HepG2 (cell line): ENCODE measurements around the gene JPH2. TPM values are rescaled to one million over a fixed set of nuclear protein-coding genes. Genes with fewer than 3 reads are reported as not detected.

ENCODE experiments used
- ARHGAP35 ChIP-seq: sonication (generic); formaldehyde crosslinking; IDR thresholded peaks from 2 replicates; pipeline ENCODE4 v1.9.0; 2022; ENCODE audit warnings: mild to moderate bottlenecking, inconsistent platforms, moderate library complexity, missing genetic modification reagents, borderline replicate concordance
- GPN1 ChIP-seq: sonication (generic); formaldehyde crosslinking; IDR thresholded peaks from 2 replicates; pipeline ENCODE4 v1.5.1; 2020; ENCODE audit warnings: missing genetic modification reagents, borderline replicate concordance
- IKZF4 ChIP-seq: sonication (generic); formaldehyde crosslinking; IDR thresholded peaks from 2 replicates; pipeline ENCODE4 v1.5.1; 2020; ENCODE audit warnings: borderline replicate concordance, mild to moderate bottlenecking, low read depth, missing genetic modification reagents; ENCODE audit errors: not compliant biosample characterization
- KDM4B ChIP-seq: sonication (generic); formaldehyde crosslinking; IDR thresholded peaks from 2 replicates; pipeline ENCODE4 v1.4.0; 2020; ENCODE audit warnings: missing genetic modification reagents
- KMT2A ChIP-seq: sonication (generic); formaldehyde crosslinking; IDR thresholded peaks from 2 replicates; pipeline ENCODE4 v1.4.0; 2020; ENCODE audit warnings: missing genetic modification reagents
- POLR2AphosphoS2 ChIP-seq: IDR thresholded peaks from 2 replicates; pipeline ENCODE4 v1.6.1; 2011; ENCODE audit warnings: low read depth, low read length, improper control_type of control experiment
- ZGPAT ChIP-seq: IDR thresholded peaks from 2 replicates; pipeline ENCODE4 v1.6.1; 2016; ENCODE audit warnings: mild to moderate bottlenecking
- ZNF414 ChIP-seq: sonication (generic); formaldehyde crosslinking; IDR thresholded peaks from 2 replicates; pipeline ENCODE4 v1.5.0; 2020; ENCODE audit warnings: missing genetic modification reagents
- ZNF44 ChIP-seq: sonication (generic); formaldehyde crosslinking; IDR thresholded peaks from 2 replicates; pipeline ENCODE4 v1.5.1; 2020; ENCODE audit warnings: mild to moderate bottlenecking, missing genetic modification reagents
- ZNF562 ChIP-seq: sonication (generic); formaldehyde crosslinking; IDR thresholded peaks from 2 replicates; pipeline ENCODE4 v1.8.0; 2022; ENCODE audit warnings: missing genetic modification reagents, borderline replicate concordance
- ZSCAN20 ChIP-seq: sonication (generic); formaldehyde crosslinking; IDR thresholded peaks from 2 replicates; pipeline ENCODE4 v1.4.0; 2020; ENCODE audit warnings: missing genetic modification reagents, mild to moderate bottlenecking, borderline replicate concordance
- polyA plus RNA-seq, 8 experiments: library from polyadenylated mRNA; depleted of rRNA in 3 of 8; stranded (reverse) in 7 of 8; unstranded in 1 of 8; fragments of >200 nt; fragmentation: Illumina TruSeq in 4 of 8; extraction: Trizol in 4 of 8; gene quantifications; 2 replicates each; pipeline versions ENCODE4 v1.2.1 to v1.2.3, GENCODE V29; 2011 to 2016; ENCODE audit warnings: low read depth in 4 of 8, missing spikeins in 1 of 8, mixed read lengths in 1 of 8; ENCODE audit not compliant: insufficient read depth in 1 of 8
- total RNA-seq, 5 experiments: library from RNA; depleted of rRNA; stranded (reverse); fragments of >200 nt; fragmentation: Illumina TruSeq; extraction: Trizol; gene quantifications; 2 replicates each; pipeline ENCODE4 v1.2.3, GENCODE V29; 2016; ENCODE audit warnings: low read depth in 1 of 5
- TF ChIP-seq, protein P1 (sequence below): sonication (generic); formaldehyde crosslinking; IDR thresholded peaks from 2 replicates; pipeline ENCODE4 v1.5.1; 2020; ENCODE audit warnings: missing genetic modification reagents, mild to moderate bottlenecking, borderline replicate concordance
- TF ChIP-seq, protein P2 (sequence below): IDR thresholded peaks from 2 replicates; pipeline ENCODE4 v1.6.1; 2012; ENCODE audit warnings: low read length, improper control_type of control experiment
- TF ChIP-seq, protein P3 (sequence below): sonication (generic); formaldehyde crosslinking; IDR thresholded peaks from 2 replicates; pipeline ENCODE4 v1.9.0; 2021; ENCODE audit warnings: mild to moderate bottlenecking, missing genetic modification reagents

JPH2 gene
- total and polyA plus RNA-seq, 2 of the 13 experiments (the other 11 are each of a cell fraction or from before 2014, with no cell fraction given), result 0.42 TPM; not detected in 1

DNA sequence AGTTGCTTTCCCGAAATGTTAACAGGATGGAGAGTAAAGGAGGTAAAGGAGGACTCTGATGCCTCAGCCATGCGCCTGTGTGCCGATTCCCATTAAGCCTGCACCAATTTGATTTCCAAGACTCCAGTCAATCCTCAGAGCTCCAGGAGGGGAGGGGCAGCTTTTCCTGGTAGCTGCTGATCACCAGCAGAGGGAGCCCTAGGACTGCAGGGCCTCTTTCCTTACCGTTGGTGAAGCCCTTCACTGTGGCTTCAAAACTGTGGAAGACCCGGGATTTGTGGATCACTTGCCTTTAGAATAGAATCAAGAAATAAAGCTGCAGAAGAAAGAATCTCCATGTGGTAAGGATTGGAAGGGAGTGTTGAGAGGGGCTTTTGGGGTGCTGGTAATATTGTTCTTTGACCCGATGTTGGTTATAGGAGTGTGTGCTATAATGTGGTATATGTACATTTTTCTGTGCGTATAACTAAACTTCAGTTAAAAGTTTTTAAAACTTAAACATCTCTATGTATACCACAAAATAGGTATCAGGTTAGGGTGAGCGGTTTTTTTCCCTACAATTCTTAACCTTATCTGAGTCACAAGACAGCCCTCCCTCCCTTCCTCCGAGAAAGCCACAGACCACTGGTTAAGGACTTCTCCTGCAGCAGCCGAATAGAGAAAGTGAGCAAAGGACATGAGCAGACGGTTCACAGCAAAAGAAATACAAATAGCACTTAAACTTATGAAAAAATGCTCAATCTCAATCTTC lies 30.5 kb upstream of the JPH2 start (continued):
- TF ChIP-seq POLR2AphosphoS2 (no peak), ZNF562 (no peak), KMT2A (CRISPR knock-in tag) (no peak), ZNF44 (CRISPR knock-in tag) (no peak), IKZF4 (CRISPR knock-in tag) (no peak), ZNF414 (CRISPR knock-in tag) (no peak), ZSCAN20 (CRISPR knock-in tag) (no peak), ARHGAP35 (no peak), KDM4B (peak; percentile 56; the same call in 1 of the 2 replicates), ZGPAT (CRISPR knock-in tag) (peak; percentile 64; the same call in 1 of the 2 replicates), GPN1 (no peak)
- TF ChIP-seq, protein P1, sequence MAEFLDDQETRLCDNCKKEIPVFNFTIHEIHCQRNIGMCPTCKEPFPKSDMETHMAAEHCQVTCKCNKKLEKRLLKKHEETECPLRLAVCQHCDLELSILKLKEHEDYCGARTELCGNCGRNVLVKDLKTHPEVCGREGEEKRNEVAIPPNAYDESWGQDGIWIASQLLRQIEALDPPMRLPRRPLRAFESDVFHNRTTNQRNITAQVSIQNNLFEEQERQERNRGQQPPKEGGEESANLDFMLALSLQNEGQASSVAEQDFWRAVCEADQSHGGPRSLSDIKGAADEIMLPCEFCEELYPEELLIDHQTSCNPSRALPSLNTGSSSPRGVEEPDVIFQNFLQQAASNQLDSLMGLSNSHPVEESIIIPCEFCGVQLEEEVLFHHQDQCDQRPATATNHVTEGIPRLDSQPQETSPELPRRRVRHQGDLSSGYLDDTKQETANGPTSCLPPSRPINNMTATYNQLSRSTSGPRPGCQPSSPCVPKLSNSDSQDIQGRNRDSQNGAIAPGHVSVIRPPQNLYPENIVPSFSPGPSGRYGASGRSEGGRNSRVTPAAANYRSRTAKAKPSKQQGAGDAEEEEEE (CRISPR knock-in tag), result peak; percentile 38; the same call in 1 of the 2 replicates
- TF ChIP-seq, protein P2, sequence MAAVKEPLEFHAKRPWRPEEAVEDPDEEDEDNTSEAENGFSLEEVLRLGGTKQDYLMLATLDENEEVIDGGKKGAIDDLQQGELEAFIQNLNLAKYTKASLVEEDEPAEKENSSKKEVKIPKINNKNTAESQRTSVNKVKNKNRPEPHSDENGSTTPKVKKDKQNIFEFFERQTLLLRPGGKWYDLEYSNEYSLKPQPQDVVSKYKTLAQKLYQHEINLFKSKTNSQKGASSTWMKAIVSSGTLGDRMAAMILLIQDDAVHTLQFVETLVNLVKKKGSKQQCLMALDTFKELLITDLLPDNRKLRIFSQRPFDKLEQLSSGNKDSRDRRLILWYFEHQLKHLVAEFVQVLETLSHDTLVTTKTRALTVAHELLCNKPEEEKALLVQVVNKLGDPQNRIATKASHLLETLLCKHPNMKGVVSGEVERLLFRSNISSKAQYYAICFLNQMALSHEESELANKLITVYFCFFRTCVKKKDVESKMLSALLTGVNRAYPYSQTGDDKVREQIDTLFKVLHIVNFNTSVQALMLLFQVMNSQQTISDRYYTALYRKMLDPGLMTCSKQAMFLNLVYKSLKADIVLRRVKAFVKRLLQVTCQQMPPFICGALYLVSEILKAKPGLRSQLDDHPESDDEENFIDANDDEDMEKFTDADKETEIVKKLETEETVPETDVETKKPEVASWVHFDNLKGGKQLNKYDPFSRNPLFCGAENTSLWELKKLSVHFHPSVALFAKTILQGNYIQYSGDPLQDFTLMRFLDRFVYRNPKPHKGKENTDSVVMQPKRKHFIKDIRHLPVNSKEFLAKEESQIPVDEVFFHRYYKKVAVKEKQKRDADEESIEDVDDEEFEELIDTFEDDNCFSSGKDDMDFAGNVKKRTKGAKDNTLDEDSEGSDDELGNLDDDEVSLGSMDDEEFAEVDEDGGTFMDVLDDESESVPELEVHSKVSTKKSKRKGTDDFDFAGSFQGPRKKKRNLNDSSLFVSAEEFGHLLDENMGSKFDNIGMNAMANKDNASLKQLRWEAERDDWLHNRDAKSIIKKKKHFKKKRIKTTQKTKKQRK, result no peak
- TF ChIP-seq, protein P3, sequence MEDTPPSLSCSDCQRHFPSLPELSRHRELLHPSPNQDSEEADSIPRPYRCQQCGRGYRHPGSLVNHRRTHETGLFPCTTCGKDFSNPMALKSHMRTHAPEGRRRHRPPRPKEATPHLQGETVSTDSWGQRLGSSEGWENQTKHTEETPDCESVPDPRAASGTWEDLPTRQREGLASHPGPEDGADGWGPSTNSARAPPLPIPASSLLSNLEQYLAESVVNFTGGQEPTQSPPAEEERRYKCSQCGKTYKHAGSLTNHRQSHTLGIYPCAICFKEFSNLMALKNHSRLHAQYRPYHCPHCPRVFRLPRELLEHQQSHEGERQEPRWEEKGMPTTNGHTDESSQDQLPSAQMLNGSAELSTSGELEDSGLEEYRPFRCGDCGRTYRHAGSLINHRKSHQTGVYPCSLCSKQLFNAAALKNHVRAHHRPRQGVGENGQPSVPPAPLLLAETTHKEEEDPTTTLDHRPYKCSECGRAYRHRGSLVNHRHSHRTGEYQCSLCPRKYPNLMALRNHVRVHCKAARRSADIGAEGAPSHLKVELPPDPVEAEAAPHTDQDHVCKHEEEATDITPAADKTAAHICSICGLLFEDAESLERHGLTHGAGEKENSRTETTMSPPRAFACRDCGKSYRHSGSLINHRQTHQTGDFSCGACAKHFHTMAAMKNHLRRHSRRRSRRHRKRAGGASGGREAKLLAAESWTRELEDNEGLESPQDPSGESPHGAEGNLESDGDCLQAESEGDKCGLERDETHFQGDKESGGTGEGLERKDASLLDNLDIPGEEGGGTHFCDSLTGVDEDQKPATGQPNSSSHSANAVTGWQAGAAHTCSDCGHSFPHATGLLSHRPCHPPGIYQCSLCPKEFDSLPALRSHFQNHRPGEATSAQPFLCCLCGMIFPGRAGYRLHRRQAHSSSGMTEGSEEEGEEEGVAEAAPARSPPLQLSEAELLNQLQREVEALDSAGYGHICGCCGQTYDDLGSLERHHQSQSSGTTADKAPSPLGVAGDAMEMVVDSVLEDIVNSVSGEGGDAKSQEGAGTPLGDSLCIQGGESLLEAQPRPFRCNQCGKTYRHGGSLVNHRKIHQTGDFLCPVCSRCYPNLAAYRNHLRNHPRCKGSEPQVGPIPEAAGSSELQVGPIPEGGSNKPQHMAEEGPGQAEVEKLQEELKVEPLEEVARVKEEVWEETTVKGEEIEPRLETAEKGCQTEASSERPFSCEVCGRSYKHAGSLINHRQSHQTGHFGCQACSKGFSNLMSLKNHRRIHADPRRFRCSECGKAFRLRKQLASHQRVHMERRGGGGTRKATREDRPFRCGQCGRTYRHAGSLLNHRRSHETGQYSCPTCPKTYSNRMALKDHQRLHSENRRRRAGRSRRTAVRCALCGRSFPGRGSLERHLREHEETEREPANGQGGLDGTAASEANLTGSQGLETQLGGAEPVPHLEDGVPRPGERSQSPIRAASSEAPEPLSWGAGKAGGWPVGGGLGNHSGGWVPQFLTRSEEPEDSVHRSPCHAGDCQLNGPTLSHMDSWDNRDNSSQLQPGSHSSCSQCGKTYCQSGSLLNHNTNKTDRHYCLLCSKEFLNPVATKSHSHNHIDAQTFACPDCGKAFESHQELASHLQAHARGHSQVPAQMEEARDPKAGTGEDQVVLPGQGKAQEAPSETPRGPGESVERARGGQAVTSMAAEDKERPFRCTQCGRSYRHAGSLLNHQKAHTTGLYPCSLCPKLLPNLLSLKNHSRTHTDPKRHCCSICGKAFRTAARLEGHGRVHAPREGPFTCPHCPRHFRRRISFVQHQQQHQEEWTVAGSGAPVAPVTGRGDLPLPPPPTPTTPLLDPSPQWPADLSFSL (CRISPR knock-in tag), result 0 out of 2 replicates have a peak, but pooled peaks have one; percentile 58
